ENCODE data around the gene SH2B3.
"Not testable (repeated sequence)": the region's sequence is repeated elsewhere in the genome, so short reads cannot be mapped to it uniquely, and the experiment has no call there.

The SH2B3 gene

GRCh38 chr12:111445726-111446581 is 40.2 kb downstream of the SH2B3 start:
- no peak for DNase-seq

- no peak for DNase-seq
Measured at GRCh38 chr12:111446631-111447570, 41.2 kb downstream of the SH2B3 start.

- no peak for DNase-seq
Measured at GRCh38 chr12:111447571-111448265, 42.0 kb downstream of the SH2B3 start.

- DNase-seq: no peak
Measured at GRCh38 chr12:111448266-111448830, 42.6 kb downstream of the SH2B3 start.

- no peak for DNase-seq
Measured at GRCh38 chr12:111448846-111449790, 43.4 kb downstream of the SH2B3 start.

GRCh38 chr12:111450676-111451075 is 45.0 kb downstream of the SH2B3 start:
- no peak for DNase-seq

- DNase-seq: no peak
Measured at GRCh38 chr12:111451232-111451631, 45.5 kb downstream of the SH2B3 start.

- no peak for DNase-seq
Measured at GRCh38 chr12:111451649-111452129, 46.0 kb downstream of the SH2B3 start.

GRCh38 chr12:111453071-111453989 is 47.6 kb downstream of the SH2B3 start:
- DNase-seq: no peak

- DNase-seq: no peak
Measured at GRCh38 chr12:111454311-111454710, 48.6 kb downstream of the SH2B3 start.

- no peak for DNase-seq
Measured at GRCh38 chr12:111454716-111455447, 49.2 kb downstream of the SH2B3 start.

- no peak for DNase-seq
Measured at GRCh38 chr12:111455448-111456320, 50.0 kb downstream of the SH2B3 start.

- DNase-seq: no peak
Measured at GRCh38 chr12:111457071-111457470, 51.3 kb downstream of the SH2B3 start.

GRCh38 chr12:111457577-111457976 is 51.9 kb downstream of the SH2B3 start:
- no peak for DNase-seq

GRCh38 chr12:111458546-111459172 is 52.9 kb downstream of the SH2B3 start:
- no peak for DNase-seq

GRCh38 chr12:111460111-111460510 is 54.4 kb downstream of the SH2B3 start:
- DNase-seq: not testable (repeated sequence)

GRCh38 chr12:111462210-111462769 is 56.6 kb downstream of the SH2B3 start:
- DNase-seq: no peak
